Raji (cell line): ENCODE measurements around the gene SH3RF3.

ENCODE experiments used
- POLR2A ChIP-seq: IDR thresholded peaks from 2 replicates; pipeline ENCODE4 v1.6.1; 2011; ENCODE audit warnings: low read depth, low read length, control low read depth; ENCODE audit not compliant: insufficient read depth

Gene SH3RF3

DNA sequence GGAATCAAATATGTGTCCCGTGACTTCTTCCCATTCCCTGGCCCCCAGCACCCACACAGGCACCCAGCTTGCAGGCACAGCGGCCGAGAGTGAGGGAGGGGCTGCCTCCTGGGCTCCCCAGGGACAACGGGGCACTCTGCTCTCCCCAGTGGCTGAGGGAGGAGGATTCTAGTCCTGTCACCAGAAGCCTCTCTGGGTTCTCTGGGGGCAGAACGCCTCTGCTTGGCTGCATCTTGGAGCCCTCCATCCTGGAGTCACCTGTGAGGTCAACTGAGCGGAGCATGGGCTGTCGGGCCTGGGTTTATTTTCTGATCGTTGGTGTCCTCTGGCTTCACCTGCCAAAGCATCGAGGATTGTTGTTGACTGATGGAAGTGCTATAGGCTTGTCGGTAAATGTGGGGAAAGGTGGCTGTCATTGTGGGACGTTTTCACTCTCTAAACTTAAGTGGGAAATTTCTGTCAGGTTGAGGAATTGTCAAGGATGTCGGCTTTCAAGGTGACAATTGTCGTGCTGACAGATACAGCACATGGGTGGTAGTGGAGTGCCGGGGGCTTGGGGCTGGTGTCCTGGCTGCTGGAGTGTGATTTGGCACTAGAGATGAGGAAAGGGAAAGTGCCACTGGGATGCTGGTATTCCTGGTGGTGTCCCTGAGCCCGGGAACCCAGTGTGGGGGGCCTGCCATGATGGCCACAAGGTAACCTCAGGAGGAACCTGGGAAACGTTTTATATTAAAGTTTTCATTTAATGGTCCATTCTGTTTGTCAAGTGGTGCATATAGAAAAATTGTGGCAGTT is 13.6 kb downstream of the SH3RF3 start:
- no peak for TF ChIP-seq POLR2A

DNA sequence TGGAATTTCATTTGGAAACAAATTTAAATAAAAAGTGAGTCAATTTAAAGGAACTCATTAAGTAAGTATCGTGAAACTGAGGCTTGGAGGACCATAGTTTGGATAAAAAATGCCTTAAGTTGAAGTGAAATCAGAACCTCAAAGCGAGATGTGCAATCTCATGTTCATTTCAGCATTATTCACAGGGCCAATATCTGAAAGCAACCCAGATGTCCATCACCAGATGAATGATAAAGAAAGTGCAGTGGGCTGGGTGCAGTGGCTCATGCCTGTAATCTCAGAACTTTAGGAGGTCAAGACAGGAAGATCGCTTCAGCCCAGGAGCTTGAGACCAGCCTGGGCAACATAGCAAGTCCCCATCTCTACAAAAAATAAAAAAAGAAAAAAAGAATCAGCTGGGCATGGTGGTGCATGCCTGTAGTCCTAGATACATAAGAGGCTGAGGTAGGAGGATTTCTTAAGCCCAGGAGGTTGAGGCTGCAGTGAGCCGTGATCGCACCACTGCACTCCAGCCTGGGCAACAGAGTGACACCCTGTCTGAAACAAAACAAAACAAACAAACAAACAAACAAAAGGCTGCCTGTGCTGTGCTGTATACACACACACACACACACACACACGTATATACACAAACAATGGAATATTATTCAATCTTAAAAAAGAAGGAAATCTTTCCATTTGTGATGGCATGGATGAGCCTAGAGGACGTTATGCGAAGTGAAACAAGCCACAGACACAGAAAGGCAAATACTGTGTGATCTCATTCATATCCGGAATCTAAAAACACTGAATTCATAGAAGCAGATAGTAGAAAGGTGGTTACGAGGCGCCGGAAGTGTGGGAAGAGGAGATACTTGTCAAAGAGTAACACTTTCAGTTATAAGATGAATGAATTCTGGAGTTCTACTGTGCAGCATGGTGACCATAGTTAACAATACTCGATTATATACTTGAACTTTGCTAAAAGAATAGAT is 14.5 kb downstream of the SH3RF3 start:
- no peak for TF ChIP-seq POLR2A

DNA sequence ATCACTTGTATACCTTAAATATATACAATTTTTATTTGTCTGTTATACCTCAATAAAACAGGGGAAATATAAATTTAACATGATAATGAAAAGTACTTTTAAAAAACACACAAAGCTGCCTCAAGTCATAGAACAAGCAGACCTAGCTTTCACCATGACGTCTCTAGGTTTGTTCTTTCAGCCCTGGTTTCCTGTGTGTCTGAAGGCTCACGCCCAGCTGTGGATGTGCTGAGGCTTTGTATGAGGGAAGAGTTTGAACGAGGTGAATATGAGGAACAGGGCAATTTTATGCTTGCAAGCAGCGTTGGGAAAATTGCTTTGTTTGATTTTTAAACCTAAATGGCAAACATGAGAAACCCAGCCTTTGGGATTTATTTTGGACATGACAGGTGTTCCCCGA is 15.3 kb downstream of the SH3RF3 start:
- no peak for TF ChIP-seq POLR2A

DNA sequence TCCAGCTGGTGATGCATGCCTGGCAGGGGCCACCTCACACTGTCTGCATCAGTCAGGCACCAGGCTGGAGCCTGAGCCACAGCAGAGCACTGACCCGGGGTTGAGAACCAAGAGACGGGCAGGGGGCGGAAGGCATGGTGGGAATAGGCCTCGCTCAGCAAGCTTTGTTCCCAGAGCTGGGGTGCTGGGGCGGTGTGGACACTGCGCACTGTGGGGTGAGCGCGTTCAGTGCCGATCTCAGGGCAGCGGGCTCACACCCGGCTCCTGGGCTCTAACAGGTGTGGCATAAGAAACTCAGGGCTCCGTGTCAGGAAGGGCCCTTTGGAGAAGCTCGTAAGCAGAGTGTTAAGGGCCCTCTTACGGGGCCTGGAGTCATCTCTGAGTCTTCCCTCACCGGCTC is 15.7 kb downstream of the SH3RF3 start:
- TF ChIP-seq POLR2A: no peak

- TF ChIP-seq POLR2A: no peak
Measured at GRCh38 chr2:109145286-109145685, 16.3 kb downstream of the SH3RF3 start.

- no peak for TF ChIP-seq POLR2A
Measured at GRCh38 chr2:109147405-109147804, 18.4 kb downstream of the SH3RF3 start.

- no peak for TF ChIP-seq POLR2A
Measured at GRCh38 chr2:109148117-109148746, 19.2 kb downstream of the SH3RF3 start.

- no peak for TF ChIP-seq POLR2A
Measured at GRCh38 chr2:109148991-109149645, 20.1 kb downstream of the SH3RF3 start.

GRCh38 chr2:109150559-109150958 is 21.6 kb downstream of the SH3RF3 start:
- TF ChIP-seq POLR2A: no peak

DNA sequence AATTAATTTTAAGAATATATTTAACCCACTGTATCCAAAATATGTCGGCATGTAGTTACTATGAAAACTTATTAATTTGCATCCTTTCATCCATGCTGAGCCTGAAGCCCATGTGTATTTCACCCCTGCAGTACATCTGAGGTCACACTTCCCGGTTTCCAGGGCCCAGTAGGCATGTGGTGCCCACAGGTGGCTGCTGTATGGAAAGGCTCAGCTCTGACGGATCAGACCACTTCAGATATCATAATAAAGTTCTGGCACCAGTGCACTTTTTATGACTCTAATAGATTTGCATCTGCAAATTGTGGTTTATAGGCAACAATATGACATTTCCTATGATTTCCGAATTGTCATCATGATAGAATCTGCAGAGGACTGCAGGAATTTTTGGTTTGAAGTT is 22.5 kb downstream of the SH3RF3 start:
- no peak for TF ChIP-seq POLR2A

- no peak for TF ChIP-seq POLR2A
Measured at GRCh38 chr2:109153005-109153784, 24.2 kb downstream of the SH3RF3 start.

DNA sequence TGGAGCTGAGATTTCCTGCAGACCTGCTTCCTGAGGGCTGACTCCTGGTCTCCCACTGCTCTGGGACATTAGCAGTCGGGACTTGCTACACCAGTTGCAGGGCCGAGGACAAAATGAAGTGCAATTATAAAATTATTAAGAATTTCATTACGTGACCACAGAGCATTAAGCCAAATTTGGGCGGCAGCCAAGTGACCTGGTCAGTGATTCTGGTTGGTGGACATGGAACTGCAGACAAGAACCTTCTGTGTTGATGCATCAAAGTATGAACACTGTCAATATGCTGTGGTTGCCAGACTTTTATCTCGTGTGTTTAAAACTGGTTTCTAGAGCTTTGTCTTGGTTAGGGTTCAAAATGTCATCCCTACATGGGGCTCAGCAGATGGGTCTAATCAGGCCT is 24.8 kb downstream of the SH3RF3 start:
- no peak for TF ChIP-seq POLR2A

GRCh38 chr2:109154226-109154625 is 25.2 kb downstream of the SH3RF3 start:
- TF ChIP-seq POLR2A: no peak
